Kidney capillary endothelial cell (primary cell): ENCODE data around the gene CCNYL1.

ENCODE experiments used
- DNase-seq: peaks from one replicate; pipeline ENCODE4 v3.0.0-alpha.2; 2018; ENCODE audit warnings: low spot score

The CCNYL1 gene

DNA sequence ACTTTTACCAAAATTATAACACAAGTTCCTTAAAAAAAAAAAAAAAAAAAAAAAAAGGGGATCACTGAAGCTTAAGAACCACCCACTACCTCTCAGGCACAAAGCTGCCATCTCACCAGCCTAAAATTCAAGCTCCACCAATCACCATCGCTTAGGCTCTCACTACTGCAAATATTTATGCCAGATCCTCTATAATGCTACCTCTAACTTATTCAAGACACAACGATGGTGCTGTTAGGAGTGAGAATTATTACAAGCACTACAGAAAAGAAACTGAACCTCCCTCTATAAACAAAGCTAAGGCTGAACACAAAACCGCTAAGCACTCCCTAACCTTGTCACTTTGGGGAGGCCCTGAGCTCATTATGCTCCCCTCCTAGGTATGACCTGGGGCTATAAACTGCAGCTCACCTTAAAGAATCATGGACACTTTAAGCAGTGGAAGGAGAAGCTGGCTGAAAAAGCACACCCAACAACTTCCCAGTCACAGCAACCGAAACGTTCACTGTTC is 54.7 kb downstream of the CCNYL1 start:
- DNase-seq: no peak

DNA sequence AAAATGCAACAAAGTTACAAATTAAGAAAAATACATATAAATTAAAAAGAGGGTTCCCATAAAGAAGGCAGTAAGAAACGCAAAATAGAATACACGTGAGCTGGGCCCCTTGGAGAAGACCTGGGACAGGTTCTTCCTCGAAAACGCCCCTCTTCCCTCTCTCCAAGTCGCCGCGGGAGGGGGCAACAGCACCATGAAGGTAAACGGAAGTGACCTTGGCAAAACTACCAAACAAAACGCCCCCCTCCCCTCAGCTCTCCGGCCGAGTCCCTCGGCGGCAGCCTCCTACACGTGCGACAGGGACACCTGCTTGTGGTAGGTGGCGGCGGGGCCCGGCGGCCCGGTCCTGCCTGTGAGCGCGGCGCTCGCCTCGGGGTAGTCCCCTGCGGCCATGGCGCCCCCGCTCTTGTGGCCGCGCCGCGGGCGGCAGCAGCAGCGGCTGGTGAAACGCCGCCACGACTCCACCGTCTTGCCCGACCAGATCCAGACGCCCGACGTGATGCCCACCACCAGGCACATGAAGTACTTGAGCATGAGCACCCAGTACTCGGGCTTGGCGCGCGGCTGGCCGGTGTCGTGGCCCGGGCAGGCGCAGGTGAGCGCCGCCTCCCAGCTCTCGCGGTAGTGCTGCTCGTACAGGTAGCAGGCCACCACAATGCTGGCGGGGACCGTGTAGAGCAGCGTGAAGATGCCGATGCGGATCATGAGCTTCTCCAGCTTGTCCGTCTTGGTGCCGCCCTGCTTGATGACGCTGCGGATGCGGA is 55.4 kb downstream of the CCNYL1 start:
- DNase-seq: no peak

DNA sequence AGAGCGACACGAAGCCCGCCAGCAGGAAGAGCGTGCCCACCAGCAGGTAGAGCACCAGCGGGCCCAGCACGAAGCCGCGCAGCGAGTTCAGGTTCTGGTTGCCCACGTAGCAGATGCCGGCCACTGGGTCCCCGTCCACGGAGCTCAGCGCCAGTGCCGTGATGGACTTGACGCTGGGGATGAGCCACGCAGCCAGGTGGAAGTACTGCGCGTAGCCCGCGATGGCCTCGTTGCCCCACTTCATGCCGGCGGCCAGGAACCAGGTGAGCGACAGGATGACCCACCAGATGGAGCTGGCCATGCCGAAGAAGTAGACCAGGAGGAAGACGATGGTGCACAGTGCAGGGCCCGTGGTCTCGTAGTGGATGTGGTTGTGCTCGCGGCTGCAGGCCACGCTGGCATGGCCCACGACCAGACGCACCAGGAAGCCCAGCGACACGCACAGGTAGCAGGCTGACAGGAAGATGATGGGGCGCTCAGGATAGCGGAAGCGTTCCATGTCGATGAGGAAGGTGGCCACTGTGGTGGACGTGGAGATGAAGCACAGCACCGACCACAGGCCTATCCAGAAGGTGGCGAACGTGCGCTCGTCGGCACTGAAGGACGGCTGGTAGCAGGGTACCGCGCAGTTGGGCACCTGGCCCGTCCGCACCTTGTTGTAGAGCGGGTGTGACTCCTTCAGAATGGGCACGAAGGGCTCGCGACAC is 56.2 kb downstream of the CCNYL1 start:
- peak; percentile 25 for DNase-seq

DNA sequence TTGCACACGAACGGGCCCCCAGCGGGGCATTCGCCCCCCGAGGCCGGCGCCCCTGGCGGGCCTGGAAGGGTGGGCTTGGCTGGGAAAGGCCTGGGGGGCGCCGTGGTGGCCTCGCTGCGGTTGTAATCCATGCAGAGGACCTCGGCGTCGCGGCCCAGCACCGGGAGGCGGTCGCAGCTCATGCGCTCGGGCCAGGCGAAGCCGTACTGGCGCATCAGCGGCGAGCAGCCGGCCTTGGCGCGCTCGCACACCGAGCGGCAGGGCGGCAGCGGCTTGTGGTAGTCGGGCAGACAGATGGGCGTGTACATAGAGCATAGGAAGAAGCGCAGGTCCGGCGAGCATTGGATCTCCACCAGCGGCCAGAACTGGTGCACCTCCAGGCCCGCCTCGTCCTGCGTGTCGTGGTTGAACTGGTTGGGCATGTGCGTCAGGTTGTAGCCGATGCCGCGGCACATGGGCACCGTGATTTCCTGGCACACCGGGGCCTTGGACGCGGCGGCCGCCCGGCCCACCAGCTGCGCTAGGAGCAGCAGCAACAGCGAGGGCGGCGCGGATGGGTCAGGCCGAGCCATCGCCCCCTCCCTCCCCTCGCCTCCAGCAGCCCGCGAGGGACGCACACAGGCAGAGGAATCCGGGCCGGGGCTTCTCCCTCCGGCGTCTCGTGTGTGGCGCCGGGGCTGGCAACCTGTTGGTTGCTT is 56.9 kb downstream of the CCNYL1 start:
- DNase-seq: no peak

DNA sequence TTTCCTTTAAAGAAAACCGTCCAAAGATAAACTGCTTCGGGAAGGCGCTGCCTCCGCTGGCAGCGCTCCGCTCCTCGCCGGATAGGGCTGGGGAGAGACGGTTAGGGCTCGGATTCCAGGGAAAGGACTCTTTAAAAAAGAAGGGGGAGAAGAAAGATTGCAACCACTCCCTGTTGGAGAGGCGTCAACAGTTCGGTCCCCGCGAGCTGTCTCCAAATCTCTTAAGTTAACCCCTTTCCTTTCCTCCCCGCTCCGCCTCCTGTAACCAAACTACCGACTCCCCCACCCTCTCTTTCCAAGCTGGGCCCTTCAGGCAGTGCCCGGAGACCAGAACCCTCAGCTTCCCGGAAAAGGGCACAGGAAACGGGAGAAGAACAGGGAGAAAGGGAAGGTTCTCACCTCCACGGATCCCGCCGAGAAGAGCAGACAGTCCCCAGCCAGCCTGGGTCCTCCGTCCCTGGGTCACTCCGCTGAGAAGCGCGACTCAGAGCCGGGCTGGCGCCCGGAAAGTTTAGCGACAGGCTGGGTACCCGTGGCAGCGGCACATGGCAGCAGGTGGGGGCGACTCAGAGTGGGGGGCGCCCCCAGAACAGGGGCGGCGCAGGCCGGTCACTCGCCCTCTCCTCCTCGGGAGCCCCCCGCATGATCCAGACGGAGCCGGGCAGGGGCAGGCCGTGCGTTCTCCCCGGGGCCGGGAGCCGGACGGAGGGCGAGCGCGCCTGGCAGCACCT is 57.6 kb downstream of the CCNYL1 start:
- DNase-seq: peak; percentile 33

DNA sequence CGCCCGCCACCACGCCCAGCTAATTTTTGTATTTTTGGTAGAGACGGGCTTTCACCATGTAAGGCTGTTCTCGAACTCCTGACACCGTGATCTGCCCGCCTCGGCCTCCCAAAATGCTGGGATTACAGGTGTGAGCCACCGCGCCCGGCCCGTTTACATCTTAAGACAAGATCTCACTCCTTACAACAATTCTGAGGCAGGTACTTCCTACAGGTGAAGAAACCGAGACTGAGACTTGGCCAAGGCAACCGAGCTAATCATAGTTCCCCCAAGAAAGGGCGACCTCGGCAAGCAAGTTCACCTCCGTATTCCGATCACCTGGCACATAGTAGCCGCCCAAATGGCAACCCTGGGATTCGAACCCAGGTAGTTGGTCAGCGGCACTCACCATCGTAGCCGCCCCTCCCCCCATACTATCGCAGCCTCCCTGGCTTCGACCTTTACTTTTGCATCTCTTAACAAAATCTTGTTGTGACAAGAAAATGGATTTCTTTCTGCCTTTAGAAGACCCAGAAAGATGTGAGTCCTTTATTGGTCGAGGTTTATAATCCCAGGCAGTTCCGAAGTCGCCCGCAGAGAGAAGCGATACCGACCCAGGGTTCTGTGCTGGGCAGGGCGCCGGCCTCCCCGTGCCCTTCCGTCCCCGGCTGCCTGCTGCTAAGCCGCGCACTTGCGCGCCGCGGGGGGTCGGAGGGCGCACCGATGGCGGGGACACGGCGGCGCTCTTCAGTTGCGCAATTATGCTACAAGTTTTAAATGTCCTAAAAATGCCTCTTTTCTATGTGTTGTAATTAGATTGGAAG is 59.4 kb downstream of the CCNYL1 start:
- DNase-seq: no peak

DNA sequence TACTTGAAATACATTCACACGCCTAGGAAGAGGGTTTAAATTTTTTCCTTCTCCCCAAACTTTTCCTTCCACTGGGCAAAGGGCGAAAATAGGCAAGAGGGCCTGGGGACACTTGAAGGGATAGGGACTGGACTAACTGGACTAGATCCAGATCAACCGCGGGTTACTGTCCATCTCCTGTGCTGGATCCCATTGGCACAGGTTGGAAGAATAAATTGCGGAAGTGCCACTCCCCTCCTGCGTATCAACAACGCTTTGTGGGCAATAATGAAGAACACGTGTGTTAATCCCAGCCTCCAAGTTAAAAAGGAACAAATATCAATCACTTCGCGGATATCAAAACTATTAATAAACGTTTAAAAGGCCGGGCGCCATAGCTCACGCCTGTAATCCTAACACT is 60.0 kb downstream of the CCNYL1 start:
- no peak for DNase-seq

DNA sequence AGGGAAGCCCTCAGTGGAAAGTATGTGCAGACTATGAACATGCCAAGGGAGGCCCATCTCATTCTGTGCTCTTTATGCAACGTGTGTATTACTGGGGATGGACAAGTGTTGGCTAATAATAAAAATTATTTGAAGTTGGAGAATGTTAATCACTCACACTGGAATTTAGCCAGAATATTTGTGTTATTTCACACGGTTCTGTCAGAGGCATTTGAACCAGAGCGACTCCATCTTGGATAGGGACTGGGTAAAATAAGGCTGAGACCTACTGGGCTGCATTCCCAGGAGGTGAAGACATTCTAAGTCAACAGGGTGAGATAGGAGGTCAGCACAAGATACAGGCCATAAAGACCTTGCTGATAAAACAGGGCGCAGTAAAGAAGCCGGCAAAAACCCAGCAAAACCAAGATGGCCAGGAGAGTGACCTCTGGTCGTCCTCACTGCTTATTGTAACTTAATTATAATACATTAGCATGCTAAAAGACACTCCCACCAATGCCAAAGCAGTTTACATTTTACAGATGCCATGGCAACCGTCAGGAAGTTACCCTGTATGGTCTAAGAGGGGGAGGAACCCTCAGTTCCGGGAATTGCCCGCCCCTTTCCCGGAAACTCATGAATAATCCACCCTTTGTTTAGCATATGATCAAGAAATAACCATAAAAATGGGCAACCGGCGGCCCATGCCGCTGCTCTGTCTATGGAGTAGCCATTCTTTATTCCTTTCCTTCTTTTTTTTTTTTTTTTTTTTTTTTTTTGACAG is 60.8 kb downstream of the CCNYL1 start:
- peak; percentile 14 for DNase-seq

DNA sequence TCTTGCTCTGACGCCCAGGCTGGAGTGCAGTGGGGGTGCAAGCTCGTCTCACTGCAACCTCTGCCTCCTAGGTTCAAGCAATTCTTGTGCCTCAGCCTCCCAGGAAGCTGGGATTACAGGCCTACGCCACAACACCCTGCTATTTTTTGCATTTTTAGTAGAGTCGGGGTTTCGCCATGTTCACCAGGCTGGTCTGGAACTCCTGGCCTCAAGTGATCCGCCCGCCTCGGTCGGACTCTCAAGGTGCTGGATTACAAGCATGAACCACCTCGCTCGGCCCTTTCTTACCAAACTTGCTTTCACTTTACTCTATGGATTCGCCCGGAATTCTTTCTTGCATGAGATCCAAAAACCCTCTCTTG is 61.4 kb downstream of the CCNYL1 start:
- no peak for DNase-seq

DNA sequence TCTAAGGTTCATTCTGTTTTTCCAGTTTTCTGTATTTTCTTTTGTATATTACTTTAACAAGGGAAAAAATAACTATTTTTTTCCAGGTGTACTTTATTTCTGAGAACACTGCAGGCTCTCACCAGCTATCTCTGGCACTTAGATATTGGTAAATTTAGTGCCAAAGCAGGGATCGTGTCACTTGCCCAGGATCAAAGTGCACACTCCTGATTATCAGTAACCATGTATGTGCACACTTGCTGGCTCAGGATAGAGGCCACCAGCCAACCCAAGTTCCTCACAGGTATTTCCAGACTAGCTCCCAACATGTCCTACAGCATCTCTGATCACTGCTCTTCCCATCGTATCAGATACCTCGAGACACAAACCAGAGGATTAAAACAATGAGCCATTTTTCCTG is 64.0 kb downstream of the CCNYL1 start:
- DNase-seq: no peak

DNA sequence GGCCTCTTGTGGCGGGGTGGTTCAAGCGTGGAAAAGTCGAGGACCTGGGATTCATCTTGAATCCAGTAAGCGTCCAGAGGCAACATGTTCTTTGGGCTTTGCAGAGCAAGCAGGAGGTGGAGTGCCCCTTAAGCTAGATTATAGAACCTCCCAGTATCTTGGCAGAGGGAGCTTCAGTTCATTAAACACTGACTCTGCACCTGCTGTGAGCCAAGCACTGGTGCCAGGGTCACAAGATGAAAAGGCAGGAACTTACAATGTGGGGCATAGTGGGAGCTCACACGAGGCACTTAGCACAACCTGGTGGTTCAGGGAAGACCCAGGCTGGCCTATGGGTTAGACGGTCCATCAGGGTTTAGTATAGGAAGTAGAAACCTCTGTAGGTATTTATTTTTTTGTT is 65.7 kb downstream of the CCNYL1 start:
- no peak for DNase-seq

DNA sequence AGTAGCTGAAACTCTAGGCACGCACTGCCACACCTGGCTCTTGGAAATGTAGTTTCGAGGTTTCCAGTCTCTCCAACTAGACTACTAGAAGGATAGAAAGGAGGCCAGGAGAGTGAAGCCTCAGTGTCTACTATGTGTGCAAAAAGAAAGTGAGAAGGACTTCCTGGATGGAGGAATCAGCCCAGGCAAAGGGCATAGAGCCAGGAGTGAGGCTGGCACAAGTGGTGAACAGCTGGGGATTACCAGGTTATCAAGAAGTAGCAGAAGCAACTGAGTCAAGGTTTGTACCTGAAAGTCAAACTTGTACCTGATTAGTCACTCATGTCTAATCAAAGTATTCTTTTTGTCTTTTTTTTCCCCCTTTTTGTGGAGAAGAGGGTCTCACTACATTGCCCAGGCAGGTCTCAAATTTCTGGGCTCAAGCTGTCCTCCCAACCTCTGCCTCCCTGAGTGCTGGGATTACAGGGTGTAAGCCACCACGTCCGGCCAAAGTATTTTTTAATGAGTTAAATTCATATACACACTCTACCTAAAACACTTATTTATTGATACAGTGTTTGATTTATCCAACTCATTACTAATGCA is 67.0 kb downstream of the CCNYL1 start:
- DNase-seq: no peak

DNA sequence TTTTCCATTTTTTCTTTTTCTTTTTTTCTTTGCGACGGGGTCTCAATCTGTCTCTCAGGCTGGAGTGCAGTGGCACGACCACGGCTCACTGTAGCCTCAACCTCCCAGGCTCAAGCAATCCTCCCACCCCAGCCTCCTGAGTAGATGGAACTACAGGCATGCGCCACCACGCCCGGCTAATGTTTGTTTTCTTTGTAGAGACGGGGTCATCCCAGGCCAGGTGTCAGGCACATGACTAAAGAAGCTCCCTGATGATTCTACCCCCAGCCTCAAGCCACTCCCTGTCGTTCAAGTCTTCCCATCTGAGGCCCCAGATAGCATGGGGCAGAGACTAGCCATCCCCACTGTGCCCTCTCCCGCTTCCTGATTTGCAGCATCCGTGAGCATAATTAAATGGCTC is 68.1 kb downstream of the CCNYL1 start:
- DNase-seq: no peak

DNA sequence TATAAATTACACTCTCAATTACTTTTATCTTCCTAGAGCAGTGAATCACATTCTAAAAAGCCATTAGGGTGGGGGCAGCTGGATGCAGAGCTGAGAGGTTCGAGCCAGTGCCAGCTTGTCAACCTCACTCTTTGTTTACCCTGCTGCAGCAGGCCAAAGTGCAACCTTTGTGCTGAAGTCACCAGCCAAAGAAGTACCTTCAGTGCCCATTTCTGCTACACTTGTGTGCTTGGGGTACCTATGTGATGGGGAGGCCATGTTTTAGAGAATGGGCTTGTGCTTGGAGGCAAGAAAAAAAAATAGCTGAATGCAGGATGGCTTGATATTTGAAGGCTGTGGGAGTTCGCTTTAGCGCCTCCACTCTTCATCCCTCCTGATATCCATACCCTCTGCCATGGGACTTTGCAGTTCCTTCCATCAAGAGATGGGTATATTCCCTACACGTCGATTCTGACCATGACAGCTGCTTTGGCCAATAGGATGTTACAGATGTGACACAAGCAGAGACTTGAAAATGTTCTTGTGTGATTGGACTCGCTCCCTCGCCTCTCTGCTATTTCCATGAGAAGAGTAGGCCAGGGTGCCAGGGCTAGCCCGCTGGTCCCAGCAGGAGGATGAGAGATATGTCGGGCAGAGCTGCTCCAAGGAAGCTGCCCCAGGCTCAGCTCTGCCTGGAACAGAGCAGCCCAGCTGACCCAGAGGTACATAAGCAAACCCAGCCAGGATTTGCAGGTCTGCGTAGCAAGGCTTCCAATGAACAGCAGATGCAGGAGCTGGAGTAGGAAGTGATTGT is 71.0 kb downstream of the CCNYL1 start:
- no peak for DNase-seq

DNA sequence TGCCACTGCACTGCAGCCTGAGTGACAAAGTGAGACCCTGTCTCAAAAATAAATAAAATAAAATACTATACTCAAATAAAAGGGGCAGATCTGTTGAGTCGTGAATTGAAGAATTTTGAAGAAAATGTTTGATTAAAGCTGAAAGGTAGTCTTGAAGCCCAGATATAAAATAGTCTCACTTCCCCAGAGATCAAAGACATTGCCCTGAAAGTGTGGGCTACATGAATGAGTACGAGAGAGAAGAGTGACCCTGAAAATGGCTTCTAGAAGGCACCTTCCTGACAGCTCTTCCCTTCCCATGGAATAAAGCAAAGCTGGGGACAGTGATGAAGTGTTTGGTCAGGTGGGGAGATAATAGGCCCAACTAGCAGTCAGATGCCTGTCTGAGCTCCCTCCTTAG is 72.1 kb downstream of the CCNYL1 start:
- DNase-seq: no peak

DNA sequence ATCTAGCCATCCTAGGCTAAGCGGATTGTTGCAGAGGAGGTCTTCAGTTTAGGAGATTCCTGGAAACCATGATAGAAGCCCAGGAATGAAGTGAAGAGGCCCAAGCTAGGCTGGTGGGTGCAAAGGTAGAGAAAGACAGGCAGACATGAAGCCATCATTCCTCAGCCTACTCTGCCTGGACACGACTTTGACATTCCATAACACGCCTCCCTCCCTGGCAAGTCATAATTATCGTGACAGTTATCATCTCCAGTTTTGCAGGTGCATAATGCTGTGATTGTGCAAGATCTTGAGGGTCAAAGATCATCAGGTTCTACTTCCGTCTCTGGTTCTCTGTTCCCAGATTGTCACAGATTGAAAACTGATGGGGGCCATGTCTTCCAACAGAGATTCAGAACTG is 73.5 kb downstream of the CCNYL1 start:
- DNase-seq: no peak

DNA sequence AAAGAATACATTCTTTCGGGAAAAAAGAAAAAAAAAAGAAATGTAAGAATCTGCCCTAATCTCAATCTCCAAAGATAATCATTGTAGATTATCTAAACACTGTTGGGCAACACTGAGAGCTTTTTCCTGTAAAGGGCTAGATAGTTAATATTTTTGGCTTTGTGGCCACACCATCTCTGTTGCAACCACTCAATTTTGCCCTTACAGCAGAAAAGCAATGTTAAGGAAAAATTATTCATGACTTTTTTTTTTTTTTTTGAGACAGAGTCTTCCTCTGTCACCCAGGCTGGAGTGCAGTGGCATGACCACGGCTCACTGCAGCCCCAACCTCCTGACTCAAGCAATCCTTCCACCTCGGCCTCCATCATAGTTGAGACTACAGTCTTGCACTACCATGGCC is 75.6 kb downstream of the CCNYL1 start:
- DNase-seq: no peak

DNA sequence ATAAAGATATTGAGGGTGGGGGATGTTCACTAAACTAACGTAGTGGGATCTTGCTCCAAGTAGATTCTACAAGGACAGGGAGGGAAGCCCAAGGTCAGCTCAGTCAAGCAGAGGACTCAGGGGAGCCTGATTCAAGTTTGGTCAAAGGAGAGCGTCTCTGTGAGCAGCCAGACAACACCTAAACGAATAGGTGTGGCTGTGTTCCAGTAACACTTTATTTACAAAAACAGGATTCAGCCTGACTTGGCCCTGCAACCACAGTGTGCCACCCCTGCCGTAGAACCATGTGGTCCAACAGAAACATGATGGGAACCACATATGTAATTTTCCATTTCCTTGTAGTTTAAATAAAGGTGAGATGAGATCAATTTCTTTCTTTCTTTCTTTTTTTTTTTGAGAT is 76.4 kb downstream of the CCNYL1 start:
- DNase-seq: no peak

DNA sequence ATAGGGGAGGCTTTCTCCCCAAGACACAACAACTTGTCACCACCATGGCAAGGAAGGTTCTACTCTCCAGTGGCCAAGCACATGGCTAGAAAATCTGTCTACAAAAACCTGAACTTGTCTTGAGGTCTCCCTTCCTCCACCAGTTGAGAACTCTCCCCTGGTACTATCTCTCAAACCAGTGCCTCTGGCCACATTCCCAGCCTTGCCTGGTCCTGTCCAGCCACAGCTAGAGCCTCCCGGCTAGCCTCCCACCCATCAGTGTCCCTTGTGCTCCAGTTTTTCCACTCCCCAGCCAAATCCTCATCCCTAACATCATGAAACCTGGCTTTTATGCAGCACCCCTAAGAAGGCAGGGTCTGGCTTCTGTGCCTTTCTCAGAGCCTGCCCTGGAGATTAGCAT is 79.5 kb downstream of the CCNYL1 start:
- DNase-seq: no peak
